Neural cell (in vitro differentiated cells): Measurements from ENCODE around the gene AFG3L2.
"Not testable (repeated sequence)": the region's sequence is repeated elsewhere in the genome, so short reads cannot be mapped to it uniquely, and the experiment has no call there.

ENCODE experiments used
- MXI1 ChIP-seq: fragments of 450-650 bp; conservative IDR thresholded peaks from 2 replicates; pipeline ENCODE4 v1.6.1; 2014; ENCODE audit warnings: antibody characterized with exemption, mild to moderate bottlenecking; ENCODE audit not compliant: poor library complexity, severe bottlenecking
- POLR2AphosphoS5 ChIP-seq: IDR thresholded peaks from 2 replicates; pipeline ENCODE4 v1.6.1; 2012

GRCh38 chr18:12378198-12378558 is 1.2 kb upstream of the AFG3L2 start:
- not testable (repeated sequence) for TF ChIP-seq POLR2AphosphoS5, MXI1
